ENCODE data around the gene MRPL17. TPM values are rescaled to one million over a fixed set of nuclear protein-coding genes. Genes with fewer than 3 reads are reported as not detected.

MRPL17 gene
- total and polyA plus RNA-seq, 10 of the 15 experiments (the other 5 are each of a cell fraction or from before 2014, with no cell fraction given) = 60.3 to 171 (median 94.8) TPM

GRCh38 chr11:6633422-6634408 is 49.4 kb downstream of the MRPL17 start (continued):
- no peak for TF ChIP-seq EP300 (IDR thresholded peaks at IDR 0.05; ENCODE audit: borderline replicate concordance in 1 of 2, control insufficient read depth in 1 of 2, low read depth in 2 of 2, low read length in 2 of 2)
- no peak for TF ChIP-seq CBFB (IDR thresholded peaks at IDR 0.05; ENCODE audit: low read depth)

GRCh38 chr11:6632116-6633073 is 50.7 kb downstream of the MRPL17 start:
- SMC1A ChIA-PET (ENCODE audit: uncharacterized antibody, unreplicated experiment) = no interaction called here
- intact Hi-C loops (cut with micrococcal nuclease; ENCODE audit: unreplicated experiment) (no loop called here), in situ Hi-C loops (cut with MboI) (no loop called here)
- Histone ChIP-seq H3K4me3 (no peak overlapping the region), H3K27me3 (replicated peaks in 1 of 2; ENCODE audit: control insufficient read depth in 2 of 2, insufficient read depth in 2 of 2, low read length in 1 of 2) (no peaks in the 10 kb centered on the region), H3K9ac (ENCODE audit: control insufficient read depth, insufficient read depth, low read length) (no peak overlapping the region), H3K9me3 (replicated peaks; ENCODE audit: control insufficient read depth, insufficient read depth, low read length) (no peaks in the 10 kb centered on the region), H3K79me2 (ENCODE audit: control insufficient read depth, insufficient read depth, low read length) (no peaks in the 10 kb centered on the region), H3K4me1 (ENCODE audit: control insufficient read depth, insufficient read depth, low read length) (peaks cover 5% of the 10 kb centered on the region), H3K4me2 (ENCODE audit: control insufficient read depth, insufficient read depth) (no peak overlapping the region), H3K27ac (ENCODE audit: control insufficient read depth, insufficient read depth) (no peak overlapping the region), H3K36me3 (ENCODE audit: control insufficient read depth in 2 of 2, insufficient read depth in 2 of 2, low read length in 1 of 2) (no peaks in the 10 kb centered on the region), H4K20me1 (ENCODE audit: control insufficient read depth, insufficient read depth) (no peaks in the 10 kb centered on the region), H2AFZ (ENCODE audit: control insufficient read depth, low read depth, low read length) (no peak overlapping the region)
- ATAC-seq (no peak), DNase-seq (ENCODE audit: low read depth, low spot score) (no peak), FAIRE-seq (no peak)
- no peak for TF ChIP-seq SMAD1 (IDR thresholded peaks at IDR 0.05; ENCODE audit: low read depth, partially characterized antibody)
- TF ChIP-seq SMAD5 (IDR thresholded peaks at IDR 0.05; ENCODE audit: low read depth) = no peak
- TF ChIP-seq POLR2A (IDR thresholded peaks at IDR 0.05; ENCODE audit: low read depth, low read length) = no peak
- TF ChIP-seq RFX5 (IDR thresholded peaks at IDR 0.05; ENCODE audit: low read depth, low read length) = no peak
- no TSS peak for BruUV-seq (replicated peaks)
- CTCF ChIA-PET = interaction anchor here (1.2 to 1.5 kb wide), 2 partner anchors 28 to 253 kb away, joined by 3 read pairs; partner anchors contain the start of gene ILK
- WGBS (ENCODE audit: insufficient coverage, insufficient replicate concordance, low lambda C conversion rate, missing lambda C conversion rate) = 43% methylated on average over 28 of the region's 29 CpGs
- RAD21 ChIA-PET (ENCODE audit: unreplicated experiment) = no interaction called here
- POLR2A ChIA-PET = no interaction called here

All from GM12878 (cell line).